Inflammatory macrophage treated with lipopolysaccharide for 4 hours (primary cell): Measurements from ENCODE around the gene CCDC197.
A peak's percentile ranks its signal among the peaks of the same experiment; 100 is the strongest.

ENCODE experiments used
- DNase-seq: peaks from one replicate; pipeline ENCODE4 v3.0.0-alpha.2; 2020

CCDC197 gene

DNA sequence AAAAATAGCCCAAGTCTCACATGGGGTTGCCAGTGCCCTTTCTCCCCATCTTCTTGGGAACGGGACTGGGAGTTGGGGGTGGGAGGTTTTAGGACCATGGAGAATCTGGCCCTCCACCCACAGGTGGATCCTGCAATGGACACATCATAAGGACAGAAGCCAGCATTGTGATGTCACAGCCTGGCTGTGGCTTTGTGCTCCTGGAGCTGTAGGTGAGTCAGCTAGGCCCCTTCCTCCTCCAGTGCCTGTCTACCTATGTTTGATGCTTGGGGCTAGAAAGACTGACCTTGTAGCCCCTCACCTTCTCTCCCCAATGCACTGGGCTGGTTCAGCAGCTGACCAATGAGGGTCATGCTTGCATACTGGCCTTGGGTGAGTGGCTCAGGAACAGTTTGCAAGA lies at the start of gene CCDC197:
Gene CCDC197, plus strand, starts transcription at position 220 of the 400 bp plus-strand sequence. CDS start 831 bp downstream, outside the sequence.
- no peak for DNase-seq

- DNase-seq = no peak
Observed at GRCh38 chr14:93949511-93950075, 47.5 kb upstream of the CCDC197 start.

DNA sequence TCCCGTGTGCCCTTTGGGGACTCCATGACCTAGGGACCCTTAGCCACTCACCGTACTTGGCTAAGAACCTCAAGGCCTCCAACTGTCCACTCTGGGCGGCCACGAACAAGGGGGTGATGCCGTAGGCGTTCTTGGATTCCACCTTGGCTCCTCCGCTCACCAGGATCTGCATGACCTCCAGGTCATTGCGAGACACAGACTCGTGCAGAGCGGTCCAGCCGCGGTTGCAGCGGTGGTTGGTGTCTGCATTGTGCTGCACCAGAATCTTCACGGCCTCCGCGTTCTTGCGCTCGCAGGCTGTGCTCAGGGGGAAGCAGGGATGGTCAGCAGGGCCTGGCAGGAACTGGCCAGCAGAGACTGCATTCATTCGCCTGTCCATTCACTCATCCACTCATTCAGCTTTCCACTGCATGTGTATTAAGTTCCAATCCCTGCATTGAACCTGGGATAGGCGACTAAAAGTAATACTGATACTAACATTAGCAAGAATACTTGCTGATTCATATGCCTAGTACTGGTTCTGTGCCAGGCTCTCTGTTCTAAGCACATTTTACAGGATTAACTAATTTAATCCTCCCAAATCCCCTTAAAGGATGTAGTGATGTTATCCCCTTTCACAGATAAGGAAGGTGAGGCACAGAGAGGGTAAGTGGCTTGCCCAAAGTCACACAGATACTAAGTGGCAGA lies 46.0 kb upstream of the CCDC197 start:
- no peak for DNase-seq

GRCh38 chr14:93951635-93952540 lies 45.2 kb upstream of the CCDC197 start:
- peak; percentile 41 for DNase-seq

- no peak for DNase-seq
Observed at GRCh38 chr14:93952829-93953228, 44.3 kb upstream of the CCDC197 start.

DNA sequence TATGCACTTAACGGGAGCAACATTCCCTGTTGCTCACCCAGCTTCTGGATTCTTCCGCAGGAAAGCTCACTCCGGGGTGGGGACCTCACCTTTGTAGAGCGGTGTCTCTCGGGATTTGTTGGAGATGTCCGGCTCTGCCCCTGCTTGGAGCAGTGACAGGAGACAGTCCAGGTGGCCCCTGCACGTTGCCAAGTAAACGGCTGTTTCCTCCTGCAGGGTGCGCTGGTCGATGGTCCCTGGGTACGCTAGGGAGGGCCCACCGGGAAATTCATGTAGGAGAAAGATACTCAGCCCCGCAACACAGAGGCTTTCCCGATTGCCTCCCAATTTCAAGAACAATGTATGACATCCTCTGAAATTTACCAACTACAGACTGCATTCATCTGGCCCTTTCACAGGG lies 43.8 kb upstream of the CCDC197 start:
- DNase-seq = no peak

DNA sequence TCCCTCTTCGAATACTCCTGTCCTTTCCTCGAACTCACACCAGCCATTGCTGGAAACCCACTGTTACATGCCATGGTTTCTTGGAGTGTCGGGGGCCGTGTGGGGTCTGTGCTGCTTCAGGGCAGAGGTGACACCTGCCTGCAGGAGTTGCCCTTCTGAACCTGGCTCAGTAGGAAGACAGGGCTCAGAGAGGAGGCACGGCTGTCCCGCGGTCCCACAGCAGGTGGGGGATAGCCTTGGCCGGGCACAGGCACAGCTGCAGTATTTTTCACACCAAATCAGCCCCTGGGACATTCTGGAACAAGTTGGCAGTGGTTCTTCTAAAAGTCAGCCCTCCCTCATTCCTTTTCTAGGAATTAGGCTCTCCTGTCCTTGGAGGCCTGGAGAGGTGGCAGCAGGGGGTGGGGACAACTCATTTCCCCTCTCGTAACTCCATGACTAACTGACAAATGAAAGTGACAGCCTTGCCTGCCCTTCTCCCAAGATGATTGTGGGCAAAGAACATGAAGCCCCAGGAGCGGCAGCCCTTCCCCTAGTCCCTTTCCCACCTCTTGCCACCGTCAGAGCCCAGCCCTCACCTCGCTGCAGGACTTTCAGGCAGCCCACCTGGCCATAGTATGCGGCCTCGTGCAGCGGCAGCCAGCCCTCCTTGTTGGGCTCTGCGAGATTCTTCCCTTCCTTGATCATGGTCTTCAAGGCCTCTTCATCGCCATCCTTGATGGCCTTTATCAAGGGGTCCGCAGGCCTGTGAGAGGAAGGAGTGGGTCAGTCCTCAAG lies 43.2 kb upstream of the CCDC197 start:
- peak; percentile 59 for DNase-seq

GRCh38 chr14:93954516-93954830 lies 42.6 kb upstream of the CCDC197 start:
- DNase-seq = no peak

- peak; percentile 93 for DNase-seq
Observed at GRCh38 chr14:93954900-93955849, 41.9 kb upstream of the CCDC197 start.

DNA sequence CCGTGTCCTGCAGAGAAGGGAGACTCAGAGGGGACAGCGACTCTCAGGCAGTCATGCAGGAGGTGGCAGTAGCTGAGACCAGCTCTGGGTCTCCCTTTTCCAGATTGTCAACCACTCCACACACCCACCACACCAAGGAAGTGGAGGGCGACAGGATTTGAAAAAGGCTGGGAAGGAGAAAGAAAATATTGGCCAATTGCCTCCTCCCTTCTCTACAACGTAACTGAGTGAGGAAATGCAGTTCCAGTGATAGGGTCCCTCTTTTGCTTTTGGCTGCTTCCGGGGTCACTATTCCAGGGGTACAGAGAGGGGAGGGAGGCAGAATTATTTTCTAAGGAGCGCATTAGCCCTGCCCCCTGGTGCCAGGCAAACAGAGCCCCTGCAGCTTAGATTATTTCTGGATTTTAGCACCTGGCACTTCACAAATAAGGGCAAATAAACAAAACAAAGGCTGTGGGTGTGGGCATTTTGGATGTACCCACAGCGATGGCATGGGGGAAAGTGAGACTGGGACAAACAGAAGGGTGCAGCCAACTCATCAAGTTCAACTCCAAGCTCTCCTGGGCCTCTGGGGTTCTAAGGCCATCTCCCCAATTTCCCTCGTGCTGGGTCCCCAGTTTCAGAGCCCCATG lies 41.1 kb upstream of the CCDC197 start:
- DNase-seq = no peak

GRCh38 chr14:93956514-93957332 lies 40.4 kb upstream of the CCDC197 start:
- no peak for DNase-seq

DNA sequence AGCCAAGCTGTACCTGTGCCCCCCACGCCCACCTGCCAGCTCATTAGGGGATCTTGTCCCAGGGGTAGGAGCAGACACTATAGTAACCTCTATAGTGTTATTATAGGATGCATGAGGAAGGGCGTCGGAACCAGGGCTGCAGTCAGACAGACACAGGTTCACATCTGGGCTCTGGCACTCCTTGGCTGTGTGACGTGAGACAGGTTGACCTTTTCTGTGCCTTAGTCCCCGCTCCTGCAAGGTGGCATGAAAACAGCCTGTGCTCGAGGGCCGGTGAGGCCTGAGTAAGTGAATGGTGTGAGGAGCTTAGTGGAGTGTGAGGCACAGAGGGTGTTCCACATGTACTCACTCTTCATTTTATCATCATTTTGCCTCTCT lies 39.8 kb upstream of the CCDC197 start:
- no peak for DNase-seq

DNA sequence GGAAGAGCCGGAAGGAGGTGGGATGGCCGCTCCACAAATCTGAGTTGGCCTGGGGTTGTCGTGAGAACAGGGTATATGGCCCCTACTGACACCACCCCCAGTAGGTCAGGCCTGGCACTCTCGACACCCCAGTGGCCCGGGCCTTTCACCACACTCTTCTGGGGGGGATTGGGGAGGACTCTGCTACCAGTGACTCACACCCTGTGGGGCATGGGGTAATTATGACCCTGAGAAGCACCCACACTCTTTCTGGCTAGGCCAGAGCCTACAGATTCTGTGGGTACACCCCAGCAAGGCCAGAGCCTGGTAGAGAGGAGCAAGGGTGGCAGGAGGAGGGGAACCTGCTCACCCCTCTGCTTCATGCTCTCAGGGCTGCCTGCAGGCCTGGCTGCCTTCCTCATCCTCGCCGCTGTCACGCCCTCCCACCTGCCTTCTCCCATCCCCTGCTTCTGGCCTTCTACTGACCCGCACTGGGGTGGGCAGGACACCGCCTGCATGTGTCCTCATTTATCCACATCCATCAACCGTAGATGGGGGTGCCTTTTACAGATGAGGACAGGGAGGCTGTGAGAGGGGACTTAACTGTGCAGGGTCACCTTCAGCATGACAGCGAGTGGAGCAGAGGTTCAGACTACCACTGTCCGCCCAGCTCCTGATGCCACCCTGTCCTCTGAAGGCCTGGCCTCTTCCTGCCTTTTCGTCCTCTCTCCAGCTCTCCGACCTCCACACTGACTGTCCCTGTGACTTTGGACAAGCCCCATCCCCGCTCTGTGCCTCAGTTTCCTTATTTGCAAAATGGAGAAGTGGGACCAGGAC lies 39.1 kb upstream of the CCDC197 start:
- DNase-seq = no peak

GRCh38 chr14:93958567-93959238 lies 38.4 kb upstream of the CCDC197 start:
- DNase-seq = no peak

DNA sequence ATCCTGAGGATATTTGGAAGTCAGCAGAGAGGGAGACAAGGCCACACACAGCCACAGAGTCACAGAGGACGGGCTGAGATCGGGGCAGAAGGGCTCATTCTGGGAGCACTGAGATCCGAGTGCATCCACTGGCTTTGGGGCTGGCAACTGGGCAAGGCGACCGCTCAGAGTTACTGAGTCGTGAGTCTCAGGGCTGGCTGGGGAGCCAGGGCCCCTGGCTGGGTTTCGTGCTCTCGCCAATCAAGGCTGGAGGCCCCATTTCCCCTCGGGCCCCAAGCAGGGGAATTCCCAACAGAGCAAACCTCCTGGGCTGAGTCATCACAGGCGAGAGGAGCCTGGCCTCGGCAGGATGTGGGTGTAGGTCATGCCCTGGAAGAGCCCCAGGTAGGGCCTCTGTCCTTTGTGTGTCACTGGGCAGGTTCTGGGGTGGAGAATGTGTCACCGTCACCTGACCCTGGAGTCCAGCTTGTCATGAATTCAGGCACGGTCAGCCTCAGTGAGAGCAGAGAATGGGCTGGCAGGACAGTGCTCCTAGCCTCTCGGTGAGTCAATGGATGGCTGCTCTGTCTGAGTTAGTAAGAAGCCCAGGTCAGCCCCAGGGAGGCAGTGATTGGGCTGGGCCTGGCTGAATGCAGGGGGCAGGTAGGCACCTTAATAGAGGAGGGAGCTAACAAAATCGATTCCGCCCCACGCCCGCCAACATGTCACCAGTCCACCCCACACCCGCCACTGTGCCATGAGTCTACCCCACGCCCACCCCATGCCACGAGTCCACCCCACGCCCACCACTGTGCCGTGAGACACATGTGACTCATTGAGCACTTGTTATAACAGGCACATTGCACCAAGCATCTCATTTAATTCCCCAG lies 37.6 kb upstream of the CCDC197 start:
- peak; percentile 96 for DNase-seq

DNA sequence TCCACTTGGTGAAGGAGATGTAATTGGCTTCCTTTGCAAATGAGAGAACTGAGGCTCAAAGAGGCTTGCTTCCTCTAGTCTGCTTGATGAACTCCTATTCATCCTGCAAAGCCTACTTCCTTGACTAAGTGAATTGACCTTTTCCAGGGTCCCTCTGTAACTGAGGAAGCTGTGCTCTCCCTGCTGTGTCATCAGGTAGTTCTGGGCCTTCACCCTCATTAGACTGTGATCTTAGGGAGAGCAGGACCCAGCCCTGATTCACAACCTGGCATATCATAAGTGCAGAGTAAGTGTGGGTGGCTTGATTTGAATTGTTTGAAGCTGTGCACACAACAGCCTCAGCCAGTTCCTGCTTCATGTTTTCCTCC lies 37.0 kb upstream of the CCDC197 start:
- DNase-seq = no peak

DNA sequence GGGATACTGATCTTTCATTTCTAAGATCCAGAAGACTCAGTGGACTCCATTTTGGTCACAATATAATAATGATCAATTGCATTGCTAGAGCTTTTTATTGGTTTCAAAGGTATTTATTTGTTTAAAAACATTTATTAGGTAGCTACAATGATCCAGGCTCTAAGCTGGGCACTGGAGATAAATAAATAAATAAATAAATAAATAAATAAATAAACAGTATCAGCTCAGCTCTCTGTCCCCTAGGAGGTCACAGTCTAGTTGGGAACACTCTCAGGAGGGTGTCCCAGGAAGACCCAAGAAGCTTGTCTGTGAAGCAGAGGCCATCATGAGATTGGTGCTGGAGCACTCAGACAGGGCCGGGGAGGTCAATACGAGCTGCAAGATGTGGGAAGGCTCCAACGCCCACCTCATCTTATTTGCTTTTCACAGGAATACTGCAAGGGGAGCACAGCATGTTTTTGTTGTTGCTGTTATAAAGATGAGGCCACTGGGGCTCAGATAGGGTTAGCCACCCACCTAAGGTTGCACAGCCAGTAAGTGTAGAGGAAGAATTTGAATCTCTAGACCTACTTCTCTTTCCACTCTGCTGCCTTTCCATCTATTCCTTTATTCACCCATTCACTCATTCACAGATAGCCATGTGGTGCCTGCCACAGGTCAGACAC lies 36.2 kb upstream of the CCDC197 start:
- no peak for DNase-seq

GRCh38 chr14:93961620-93962019 lies 35.5 kb upstream of the CCDC197 start:
- no peak for DNase-seq
